Endothelial cell of umbilical vein (primary cell): ENCODE data around the gene EMD. TPM values are rescaled to one million over a fixed set of nuclear protein-coding genes. Genes with fewer than 3 reads are reported as not detected.

ENCODE experiments used
- BruUV-seq: library from RNA; stranded (reverse); fragments of 400-500 nt; replicated peaks from 2 replicates; lab custom pipeline; 2021; lab: Mats Ljungman, UMichigan
- CTCF ChIA-PET: fragments of 300-600, 350-600 bp; sonication (Branson Sonifier 250); formaldehyde crosslinking; loops from one replicate; lab custom pipeline; 2021; ENCODE audit warnings: antibody characterized with exemption, inconsistent platforms; lab: Charles Lee
- POLR2A ChIA-PET: fragments of 300-600, 350-600 bp; sonication (Branson Sonifier 250); formaldehyde crosslinking; loops from one replicate; lab custom pipeline; 2021; ENCODE audit warnings: antibody characterized with exemption, inconsistent platforms; lab: Charles Lee
- DNase-seq: peaks from one replicate; pipeline ENCODE4 v3.0.0-alpha.2; 2011; ENCODE audit warnings: low read depth, low spot score
- FAIRE-seq: peaks from 2 replicates; lab custom pipeline; 2011; peaks lifted over from hg19 to GRCh38; lab: Jason Lieb, UNC
- H2AFZ ChIP-seq: 2 replicates; pipeline ENCODE4 v1.6.0; 2012; ENCODE audit warnings: low read depth, low read length, control low read depth, inconsistent platforms
- H3K27ac ChIP-seq: 2 replicates; pipeline ENCODE4 v1.5.1; 2011; ENCODE audit warnings: low read depth, mild to moderate bottlenecking, control low read depth, low read length, moderate library complexity; ENCODE audit not compliant: insufficient read depth
- H3K27me3 ChIP-seq, 2 experiments: 2 replicates each; pipeline versions ENCODE4 v1.6.0 to v1.6.1; 2011; ENCODE audit warnings: low read length in 2 of 2, mixed read lengths in 1 of 2; ENCODE audit not compliant: control insufficient read depth in 2 of 2, insufficient read depth in 2 of 2
- H3K36me3 ChIP-seq, 2 experiments: 2 replicates in 1 of 2; 3 replicates in 1 of 2; pipeline ENCODE4 v1.5.1; 2011; ENCODE audit warnings: low read length in 2 of 2, mild to moderate bottlenecking in 1 of 2, moderate library complexity in 1 of 2; ENCODE audit not compliant: control insufficient read depth in 2 of 2, insufficient read depth in 2 of 2; ENCODE audit errors: extremely low read depth in 1 of 2
- H3K4me1 ChIP-seq: 3 replicates; pipeline ENCODE4 v1.5.1; 2011; ENCODE audit warnings: mild to moderate bottlenecking, low read length; ENCODE audit not compliant: control insufficient read depth, insufficient read depth; ENCODE audit errors: extremely low read depth
- H3K4me2 ChIP-seq: 2 replicates; pipeline ENCODE4 v1.6.1; 2011; ENCODE audit warnings: low read length, control low read depth, mixed read lengths; ENCODE audit not compliant: insufficient read depth
- H3K4me3 ChIP-seq, 3 experiments: fragments of 200-600 bp in 1 of 3; sonication (generic), shearing (Covaris generic) in 1 of 3; replicated peaks in 1 of 3; 2 replicates each; pipeline ENCODE4 v1.5.1; 2011 to 2016; ENCODE audit warnings: control low read depth in 3 of 3, low read length in 3 of 3, mild to moderate bottlenecking in 2 of 3, inconsistent platforms in 1 of 3, low read depth in 1 of 3, moderate library complexity in 1 of 3; ENCODE audit not compliant: insufficient read depth in 1 of 3
- H3K79me2 ChIP-seq: 2 replicates; pipeline ENCODE4 v1.6.0; 2012; ENCODE audit warnings: low read length, inconsistent platforms; ENCODE audit not compliant: control insufficient read depth, insufficient read depth
- H3K9ac ChIP-seq: replicated peaks from 2 replicates; pipeline ENCODE3; 2011; ENCODE audit warnings: low read length, control low read depth; ENCODE audit not compliant: insufficient read depth; ENCODE audit errors: extremely low read depth
- H3K9me1 ChIP-seq: replicated peaks from 3 replicates; pipeline ENCODE4 v1.6.0; 2011; ENCODE audit warnings: mild to moderate bottlenecking, low read length; ENCODE audit not compliant: control insufficient read depth, insufficient read depth; ENCODE audit errors: extremely low read depth
- H3K9me3 ChIP-seq: replicated peaks from 2 replicates; pipeline ENCODE4 v1.5.1; 2012; ENCODE audit warnings: low read length, inconsistent platforms; ENCODE audit not compliant: control insufficient read depth, insufficient read depth
- H4K20me1 ChIP-seq: replicated peaks from 2 replicates; pipeline ENCODE3; 2011; ENCODE audit warnings: mild to moderate bottlenecking, low read length; ENCODE audit not compliant: control insufficient read depth, insufficient read depth; ENCODE audit errors: extremely low read depth
- CTCF ChIP-seq, 2 donors: IDR thresholded peaks; 1 replicate in 1 of 2; 2 replicates in 1 of 2; pipeline ENCODE4 v1.5.1; 2011; ENCODE audit warnings: low read length in 2 of 2, mild to moderate bottlenecking in 2 of 2, moderate library complexity in 2 of 2, control low read depth in 1 of 2, inconsistent platforms in 1 of 2, low read depth in 1 of 2; ENCODE audit not compliant: insufficient read depth in 1 of 2; ENCODE audit errors: extremely low read depth in 1 of 2
- EZH2 ChIP-seq: IDR thresholded peaks from 2 replicates; pipeline ENCODE4 v1.6.1; 2012; ENCODE audit warnings: borderline replicate concordance, low read depth, mild to moderate bottlenecking, moderate library complexity, low read length, inconsistent platforms; ENCODE audit not compliant: severe bottlenecking
- FOS ChIP-seq: IDR thresholded peaks from 2 replicates; pipeline ENCODE4 v1.6.1; 2011; ENCODE audit warnings: mild to moderate bottlenecking, low read length, moderate library complexity, borderline replicate concordance; ENCODE audit not compliant: insufficient read depth
- GATA2 ChIP-seq: IDR thresholded peaks from 2 replicates; pipeline ENCODE4 v1.7.0; 2011; ENCODE audit warnings: low read depth, mild to moderate bottlenecking, moderate library complexity, mixed read lengths, low read length; ENCODE audit not compliant: insufficient read length, insufficient read depth
- JUN ChIP-seq: IDR thresholded peaks from 2 replicates; pipeline ENCODE4 v1.6.1; 2011; ENCODE audit warnings: borderline replicate concordance, low read depth; ENCODE audit not compliant: insufficient read length, insufficient read depth
- MAX ChIP-seq: IDR thresholded peaks from 2 replicates; pipeline ENCODE4 v1.6.1; 2011; ENCODE audit not compliant: insufficient read depth, insufficient read length
- MYC ChIP-seq: IDR thresholded peaks from one replicate; pipeline ENCODE4 v1.6.1; 2011; ENCODE audit warnings: mild to moderate bottlenecking, low read depth, low read length
- POLR2A ChIP-seq: IDR thresholded peaks from 2 replicates; pipeline ENCODE4 v1.6.1; 2012; ENCODE audit warnings: low read depth, mild to moderate bottlenecking, control low read depth, low read length
- POLR2AphosphoS5 ChIP-seq: IDR thresholded peaks from 2 replicates; pipeline ENCODE4 v1.6.1; 2012; ENCODE audit warnings: low read depth, mild to moderate bottlenecking, control low read depth, low read length, moderate library complexity; ENCODE audit not compliant: insufficient read depth
- dilution Hi-C: fragments of 300-500 bp; cut with MboI; formaldehyde crosslinking; loops from one replicate; pipeline ENCODE4 v1.15.0; 2019; ENCODE audit warnings: low sequenced_read_pairs; ENCODE audit not compliant: extremely low pct_ligation_motif_present
- intact Hi-C: fragments of 100-400 bp; cut with micrococcal nuclease; formaldehyde crosslinking; loops from one replicate; pipeline ENCODE4 v1.10.0; 2022
- polyA plus RNA-seq, 4 experiments: library from polyadenylated mRNA; depleted of rRNA in 3 of 4; stranded (reverse) in 3 of 4; unstranded in 1 of 4; fragments of >200 nt; gene quantifications; 2 replicates each; pipeline versions ENCODE4 v1.2.1 to v1.2.3, GENCODE V29; 2011 to 2012; ENCODE audit warnings: missing spikeins in 1 of 4
- total RNA-seq: library from RNA; stranded (reverse); gene quantifications from 2 replicates; pipeline ENCODE4 v1.2.3, GENCODE V29; 2021

The EMD gene
- total and polyA plus RNA-seq, 2 donors (not counting 3 experiments of a cell fraction or from before 2014, with no cell fraction given): 50.6 to 76.8 TPM

GRCh38 chrX:154376774-154377173 lies 2.3 kb upstream of the EMD start:
- Histone ChIP-seq H2AFZ (no peak overlapping the region), H3K4me1 (peaks cover 23% of the 10 kb centered on the region), H3K9me3 (no peaks in the 10 kb centered on the region), H3K4me3 (no peak overlapping the region), H3K9me1 (no peaks in the 10 kb centered on the region), H3K79me2 (peaks cover 21% of the 10 kb centered on the region), H3K9ac (no peak overlapping the region), H3K27ac (no peak overlapping the region), H3K27me3 (no peaks in the 10 kb centered on the region), H4K20me1 (no peaks in the 10 kb centered on the region), H3K4me2 (no peak overlapping the region), H3K36me3 (no peaks in the 10 kb centered on the region)
- DNase-seq (no peak), FAIRE-seq (no peak)
- ChIA-PET POLR2A (no interaction called here), CTCF (no interaction called here)
- intact Hi-C loops: no loop called here
- BruUV-seq: no TSS peak
- no peak for TF ChIP-seq MAX
- no peak for TF ChIP-seq POLR2A
- no peak for TF ChIP-seq JUN
- TF ChIP-seq FOS: no peak
- TF ChIP-seq GATA2: no peak
- no peak for TF ChIP-seq CTCF (IDR thresholded peaks at IDR 0.05; ENCODE audit: extremely low read depth in 1 of 2, insufficient read depth in 1 of 2, low read depth in 1 of 2, low read length in 2 of 2)
- TF ChIP-seq EZH2: no peak
- TF ChIP-seq MYC: no peak
- TF ChIP-seq POLR2AphosphoS5: no peak
- dilution Hi-C loops: no loop called here
